Thymus (tissue), 11 donors: ENCODE results near the gene CCDC120. TPM values are rescaled to one million over a fixed set of nuclear protein-coding genes. Genes with fewer than 3 reads are reported as not detected.

ENCODE experiments used
- DNase-seq, 9 donors: peaks; one replicate each; pipeline ENCODE4 v3.0.0-alpha.2; 2013; ENCODE audit warnings: low spot score in 9 of 9, low read depth in 6 of 9, missing footprints in 1 of 9
- H3K27ac ChIP-seq, 2 donors: one replicate each; pipeline ENCODE4 v1.5.1; 2013; ENCODE audit warnings: control low read depth in 1 of 2, low read depth in 1 of 2, low read length in 1 of 2, mild to moderate bottlenecking in 1 of 2, moderate library complexity in 1 of 2
- H3K27me3 ChIP-seq, 2 donors: one replicate each; pipeline ENCODE4 v1.5.1; 2013; ENCODE audit warnings: low read length in 1 of 2; ENCODE audit not compliant: control insufficient read depth in 2 of 2, insufficient read depth in 1 of 2
- H3K36me3 ChIP-seq, 2 donors: one replicate each; pipeline ENCODE4 v1.5.1; 2013; ENCODE audit warnings: low read length in 1 of 2, mild to moderate bottlenecking in 1 of 2, moderate library complexity in 1 of 2; ENCODE audit not compliant: control insufficient read depth in 2 of 2, insufficient read depth in 2 of 2
- H3K4me1 ChIP-seq, 2 donors: one replicate each; pipeline ENCODE4 v1.5.1; 2013; ENCODE audit warnings: low read length in 2 of 2; ENCODE audit not compliant: control insufficient read depth in 2 of 2, insufficient read depth in 2 of 2
- H3K4me3 ChIP-seq, 2 donors: one replicate each; pipeline ENCODE4 v1.5.1; 2013; ENCODE audit warnings: low read length in 2 of 2, control low read depth in 1 of 2, mild to moderate bottlenecking in 1 of 2
- H3K9me3 ChIP-seq, 2 donors: one replicate each; pipeline ENCODE4 v1.5.1; 2013; ENCODE audit warnings: low read length in 1 of 2, mild to moderate bottlenecking in 1 of 2; ENCODE audit not compliant: control insufficient read depth in 2 of 2, insufficient read depth in 1 of 2
- WGBS: extraction: QIAGEN DNeasy Blood & Tissue Kit; methylation state at CpG from one replicate; pipeline ENCODE4 v1.1.7; 2013; 5-methylcytosine and 5-hydroxymethylcytosine counted together
- polyA plus RNA-seq: library from polyadenylated mRNA; stranded (reverse); fragments of 200-250 nt; gene quantifications from one replicate; pipeline ENCODE4 v1.2.3, GENCODE V29; 2013
- total RNA-seq: library from RNA; stranded (reverse); fragments of 120-200 nt; gene quantifications from one replicate; pipeline ENCODE4 v1.2.4, GENCODE V29; 2013
- donor health status: healthy.

Gene CCDC120
- total and polyA plus RNA-seq, 2 donors, result 0.71 to 4.4 TPM

DNA sequence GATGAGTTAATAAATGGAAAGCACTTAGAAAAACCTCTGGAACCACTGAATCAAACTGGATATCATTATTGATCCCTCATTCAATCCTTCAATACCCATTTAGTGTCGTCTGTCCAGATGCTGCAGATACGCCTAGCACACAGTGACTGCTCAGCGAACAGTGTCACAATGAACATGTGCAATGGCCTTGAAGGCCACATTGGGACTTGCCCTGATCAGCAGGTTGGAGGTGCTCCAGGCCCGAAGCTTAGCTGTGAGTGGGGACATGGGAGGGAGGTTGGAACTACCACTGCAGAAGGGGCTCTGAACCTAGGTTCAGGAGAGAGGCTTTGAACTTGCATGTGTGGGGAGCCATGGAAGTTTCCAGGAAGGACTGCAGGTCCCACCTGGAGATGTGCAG is 47.5 kb downstream of the CCDC120 start:
- no peak overlapping the region for H3K4me3 ChIP-seq
- H3K4me1 ChIP-seq, result no peaks in the 10 kb centered on the region
- H3K27ac ChIP-seq, result no peak overlapping the region
- no peak for DNase-seq
- WGBS, result 97% methylated on average over 4 of the region's 4 CpGs
- no peaks in the 10 kb centered on the region for H3K27me3 ChIP-seq
- H3K9me3 ChIP-seq, result peaks cover 0 to 2% of the 10 kb centered on the region in 2 donors
- peaks cover 7 to 16% of the 10 kb centered on the region in 2 donors for H3K36me3 ChIP-seq

DNA sequence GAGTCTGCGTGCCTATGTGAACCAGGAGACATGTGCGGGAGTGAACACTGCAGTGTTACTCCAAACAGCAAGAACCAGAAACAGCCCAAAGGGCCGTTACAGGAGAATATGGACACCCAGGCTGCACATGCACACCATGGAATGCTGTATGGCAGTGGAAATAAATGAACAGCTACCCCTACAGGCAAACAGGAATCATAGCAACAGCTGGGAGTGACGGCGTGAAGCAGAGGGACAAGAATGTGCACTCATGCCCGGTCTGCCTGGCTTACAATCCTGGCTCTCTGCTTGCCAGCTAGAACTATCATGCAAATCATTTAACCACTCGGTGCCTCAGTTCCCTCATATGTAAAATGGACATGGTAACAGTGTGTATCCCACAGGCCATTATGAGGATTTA is 48.1 kb downstream of the CCDC120 start:
- Histone ChIP-seq H3K27me3 (no peaks in the 10 kb centered on the region), H3K4me1 (no peaks in the 10 kb centered on the region), H3K9me3 (no peaks in the 10 kb centered on the region), H3K4me3 (no peak overlapping the region), H3K27ac (no peak overlapping the region), H3K36me3 (peaks cover 9 to 18% of the 10 kb centered on the region in 2 donors)
- no peak for DNase-seq
- WGBS, result 86% methylated on average over 7 of the region's 7 CpGs

DNA sequence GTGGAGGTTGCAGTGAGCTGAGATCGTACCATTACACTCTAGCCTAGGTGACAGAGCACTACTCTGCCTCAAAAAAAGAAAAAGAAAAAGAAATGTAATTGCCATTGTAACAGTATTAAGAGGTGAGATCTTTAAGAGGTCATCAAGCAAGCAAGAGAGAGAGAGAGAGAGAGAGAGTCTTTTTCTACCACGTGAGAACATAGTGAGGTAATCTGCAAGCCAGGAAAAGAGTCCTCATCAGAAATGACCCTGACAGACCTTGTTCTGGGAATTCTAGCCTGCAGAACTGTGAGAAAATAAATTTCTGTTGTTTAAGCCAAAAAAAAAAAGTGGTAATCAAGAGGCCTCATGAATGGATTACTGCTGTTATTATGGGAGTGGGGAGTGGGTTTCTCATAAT is 49.8 kb downstream of the CCDC120 start:
- no peak for DNase-seq
- Histone ChIP-seq H3K9me3 (no peaks in the 10 kb centered on the region), H3K27me3 (no peaks in the 10 kb centered on the region), H3K4me3 (no peak overlapping the region), H3K36me3 (peaks cover 23 to 35% of the 10 kb centered on the region in 2 donors), H3K4me1 (no peaks in the 10 kb centered on the region), H3K27ac (no peak overlapping the region)
- 97% methylated on average over 2 of the region's 2 CpGs for WGBS

- Histone ChIP-seq H3K27me3 (no peaks in the 10 kb centered on the region), H3K36me3 (peaks cover 27 to 43% of the 10 kb centered on the region in 2 donors), H3K4me3 (no peak overlapping the region), H3K27ac (no peak overlapping the region), H3K4me1 (no peaks in the 10 kb centered on the region), H3K9me3 (no peaks in the 10 kb centered on the region)
- DNase-seq, result no peak
- 96% methylated on average over 3 of the region's 3 CpGs for WGBS
Measured at GRCh38 chrX:49110417-49110816, 51.6 kb downstream of the CCDC120 start.

- H3K36me3 ChIP-seq, result peaks cover 40 to 53% of the 10 kb centered on the region in 2 donors
- H3K4me3 ChIP-seq, result no peak overlapping the region
- H3K4me1 ChIP-seq, result no peaks in the 10 kb centered on the region
- H3K27me3 ChIP-seq, result no peaks in the 10 kb centered on the region
- H3K27ac ChIP-seq, result no peak overlapping the region
- no peak for DNase-seq
- no peaks in the 10 kb centered on the region for H3K9me3 ChIP-seq
- 98% methylated on average over 3 of the region's 3 CpGs for WGBS
Measured at GRCh38 chrX:49111791-49112190, 53.0 kb downstream of the CCDC120 start.

DNA sequence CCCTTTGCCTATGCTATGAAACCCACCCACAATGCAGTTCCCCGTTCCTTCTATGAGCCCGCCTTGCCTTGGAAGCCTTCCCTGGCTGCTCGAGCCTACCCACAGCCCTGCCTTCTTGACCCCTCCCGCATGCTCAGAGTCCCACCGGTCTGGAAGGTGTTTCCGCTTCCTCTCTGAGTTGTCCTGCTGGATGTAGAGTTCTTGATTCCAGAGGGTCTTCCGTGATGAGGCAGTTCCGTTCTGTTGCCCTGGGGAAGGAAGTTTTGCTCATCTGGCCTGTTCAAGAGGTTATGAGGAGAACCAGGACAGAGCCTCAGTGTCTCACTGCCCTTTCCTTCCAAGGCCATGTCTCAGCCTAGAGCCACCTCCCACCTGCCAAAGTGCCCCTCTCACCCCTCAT is 57.3 kb downstream of the CCDC120 start:
- 97% methylated on average over 8 of the region's 8 CpGs for WGBS
- Histone ChIP-seq H3K9me3 (no peaks in the 10 kb centered on the region), H3K4me1 (no peaks in the 10 kb centered on the region), H3K27me3 (no peaks in the 10 kb centered on the region), H3K27ac (no peak overlapping the region), H3K36me3 (peaks cover 46 to 59% of the 10 kb centered on the region in 2 donors), H3K4me3 (no peak overlapping the region)
- DNase-seq, result no peak

DNA sequence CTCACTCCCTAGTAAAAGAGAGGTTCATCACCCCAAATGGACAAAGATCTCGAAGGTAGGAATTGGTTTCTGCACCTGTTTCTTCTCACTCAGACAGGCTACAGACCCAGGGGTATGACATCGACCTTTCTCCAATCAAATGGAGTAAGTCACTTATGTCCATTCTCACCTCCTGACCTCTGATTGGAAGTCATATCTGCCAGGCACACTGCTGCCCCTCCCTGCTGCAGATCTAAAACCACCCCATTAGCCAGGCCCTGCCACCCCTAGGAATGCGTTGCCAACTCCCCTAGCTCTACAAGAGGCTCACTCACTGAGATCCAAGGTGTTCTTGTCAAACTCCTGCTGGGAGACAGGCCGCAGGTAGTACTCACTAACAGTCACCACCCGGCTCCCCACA is 57.9 kb downstream of the CCDC120 start:
- DNase-seq, result no peak
- Histone ChIP-seq H3K27ac (no peak overlapping the region), H3K9me3 (no peaks in the 10 kb centered on the region), H3K27me3 (no peaks in the 10 kb centered on the region), H3K4me3 (no peak overlapping the region), H3K36me3 (peaks cover 49 to 62% of the 10 kb centered on the region in 2 donors), H3K4me1 (no peaks in the 10 kb centered on the region)
- 98% methylated on average over 5 of the region's 5 CpGs for WGBS

DNA sequence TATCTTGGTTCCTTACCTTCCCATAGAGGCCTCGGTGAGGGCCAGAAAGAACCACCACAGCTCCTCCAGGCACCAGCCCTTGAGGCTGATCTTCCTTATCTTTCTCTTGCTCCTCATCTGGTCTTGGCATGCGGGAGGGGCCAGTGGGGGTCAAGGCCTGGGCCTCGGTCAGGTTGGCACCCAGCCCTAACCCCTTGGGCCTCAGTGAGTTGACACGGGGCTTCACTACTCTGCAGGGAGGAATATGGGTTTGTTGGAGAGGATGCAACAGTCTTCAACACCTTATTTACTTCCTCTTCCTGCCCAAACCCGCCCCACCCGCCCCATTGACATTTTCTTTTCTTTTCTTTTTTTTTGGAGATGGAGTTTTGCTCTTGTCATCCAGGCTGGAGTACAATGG is 58.8 kb downstream of the CCDC120 start:
- H3K27me3 ChIP-seq, result no peaks in the 10 kb centered on the region
- peaks cover 42 to 56% of the 10 kb centered on the region in 2 donors for H3K36me3 ChIP-seq
- no peak overlapping the region for H3K27ac ChIP-seq
- no peaks in the 10 kb centered on the region for H3K9me3 ChIP-seq
- H3K4me3 ChIP-seq, result no peak overlapping the region
- WGBS, result 92% methylated on average over 6 of the region's 6 CpGs
- no peak for DNase-seq
- peaks cover 1 to 3% of the 10 kb centered on the region in 2 donors for H3K4me1 ChIP-seq
